ENCODE measurements around the gene TXNRD2. TPM values are rescaled to one million over a fixed set of nuclear protein-coding genes. Genes with fewer than 3 reads are reported as not detected.

TXNRD2 gene
- total RNA-seq, 1 experiment from 2014 or later = 29.5 TPM

DNA sequence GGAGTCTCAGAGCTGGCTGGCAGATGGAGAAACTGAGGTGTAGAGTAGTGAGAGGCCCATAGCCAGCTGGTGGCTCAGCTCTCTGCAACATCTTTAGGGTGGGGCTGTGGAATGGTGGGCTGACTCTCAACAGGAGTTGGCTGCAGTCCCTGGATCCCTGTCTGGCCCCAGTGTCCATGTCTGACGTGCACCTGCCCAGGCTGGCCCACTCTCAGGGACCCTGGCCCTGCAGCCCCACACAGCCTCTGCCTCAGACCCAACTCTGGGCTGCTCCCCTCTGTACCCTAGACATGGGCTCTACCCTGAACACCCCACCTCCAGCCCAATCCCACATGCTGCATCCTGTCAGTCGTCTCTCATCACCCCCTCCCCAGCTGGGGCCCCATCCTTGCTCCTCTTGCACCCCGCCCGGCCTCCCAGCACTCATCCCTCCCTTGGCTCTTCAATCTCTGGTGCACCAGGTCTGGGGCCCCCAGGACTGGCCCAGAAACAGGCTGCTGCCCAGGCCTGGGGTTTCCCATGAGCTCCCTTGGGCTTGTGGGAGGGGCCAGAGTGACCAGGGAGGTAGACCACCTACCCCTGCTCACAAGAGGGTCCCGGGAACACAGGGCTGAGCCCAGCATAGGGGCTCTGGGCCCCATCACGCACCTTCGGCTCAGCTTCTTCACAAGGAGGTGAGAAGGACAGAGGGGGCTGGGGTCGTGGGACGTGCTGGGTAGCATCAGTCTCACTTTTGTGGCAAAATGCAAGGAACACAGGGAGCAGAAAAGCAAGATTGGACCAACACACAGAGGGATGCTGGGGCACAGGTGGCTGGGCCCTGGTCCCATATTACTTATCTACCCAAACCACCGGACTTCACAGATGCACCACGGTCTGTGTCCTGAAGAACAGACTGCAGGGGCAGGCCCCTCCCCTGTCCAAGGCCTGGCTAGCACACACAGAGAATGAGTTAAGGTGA, 43.5 kb upstream of the TXNRD2 start:
- H3K4me3 ChIP-seq (ENCODE audit: low read depth in 2 of 2, low read length in 2 of 2) = no peak overlapping the region
- H3K4me1 ChIP-seq (ENCODE audit: control insufficient read depth, insufficient read depth, low read length) = peaks cover 12% of the 10 kb centered on the region; the same call in 1 of the 2 replicates
- intact Hi-C loops (cut with micrococcal nuclease; ENCODE audit: unreplicated experiment) = no loop called here
- no peaks in the 10 kb centered on the region for H3K27me3 ChIP-seq (ENCODE audit: control insufficient read depth, insufficient read depth, low read length)
- ATAC-seq (no peak), DNase-seq (ENCODE audit: low read depth, low spot score) (no peak)
- TSS peak; percentile 67 for BruUV-seq (replicated peaks)
- H3K27ac ChIP-seq (ENCODE audit: low read length) = no peak overlapping the region
- H3K36me3 ChIP-seq (ENCODE audit: control insufficient read depth, insufficient read depth, low read length) = no peaks in the 10 kb centered on the region
- no peaks in the 10 kb centered on the region for H3K9me3 ChIP-seq (ENCODE audit: control insufficient read depth, insufficient read depth, low read depth, low read length)
- CTCF ChIA-PET = interaction anchor here (1.5 kb wide), 1 partner anchor 29 kb away, joined by 3 read pairs; no protein-coding TSS in a partner anchor
- POLR2A ChIA-PET = no interaction called here
- TF ChIP-seq, protein P1, sequence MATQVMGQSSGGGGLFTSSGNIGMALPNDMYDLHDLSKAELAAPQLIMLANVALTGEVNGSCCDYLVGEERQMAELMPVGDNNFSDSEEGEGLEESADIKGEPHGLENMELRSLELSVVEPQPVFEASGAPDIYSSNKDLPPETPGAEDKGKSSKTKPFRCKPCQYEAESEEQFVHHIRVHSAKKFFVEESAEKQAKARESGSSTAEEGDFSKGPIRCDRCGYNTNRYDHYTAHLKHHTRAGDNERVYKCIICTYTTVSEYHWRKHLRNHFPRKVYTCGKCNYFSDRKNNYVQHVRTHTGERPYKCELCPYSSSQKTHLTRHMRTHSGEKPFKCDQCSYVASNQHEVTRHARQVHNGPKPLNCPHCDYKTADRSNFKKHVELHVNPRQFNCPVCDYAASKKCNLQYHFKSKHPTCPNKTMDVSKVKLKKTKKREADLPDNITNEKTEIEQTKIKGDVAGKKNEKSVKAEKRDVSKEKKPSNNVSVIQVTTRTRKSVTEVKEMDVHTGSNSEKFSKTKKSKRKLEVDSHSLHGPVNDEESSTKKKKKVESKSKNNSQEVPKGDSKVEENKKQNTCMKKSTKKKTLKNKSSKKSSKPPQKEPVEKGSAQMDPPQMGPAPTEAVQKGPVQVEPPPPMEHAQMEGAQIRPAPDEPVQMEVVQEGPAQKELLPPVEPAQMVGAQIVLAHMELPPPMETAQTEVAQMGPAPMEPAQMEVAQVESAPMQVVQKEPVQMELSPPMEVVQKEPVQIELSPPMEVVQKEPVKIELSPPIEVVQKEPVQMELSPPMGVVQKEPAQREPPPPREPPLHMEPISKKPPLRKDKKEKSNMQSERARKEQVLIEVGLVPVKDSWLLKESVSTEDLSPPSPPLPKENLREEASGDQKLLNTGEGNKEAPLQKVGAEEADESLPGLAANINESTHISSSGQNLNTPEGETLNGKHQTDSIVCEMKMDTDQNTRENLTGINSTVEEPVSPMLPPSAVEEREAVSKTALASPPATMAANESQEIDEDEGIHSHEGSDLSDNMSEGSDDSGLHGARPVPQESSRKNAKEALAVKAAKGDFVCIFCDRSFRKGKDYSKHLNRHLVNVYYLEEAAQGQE (IDR thresholded peaks at IDR 0.05; ENCODE audit: insufficient read depth in 1 of 2, low read depth in 2 of 2, low read length in 1 of 2) = no peak
- TF ChIP-seq, protein P2, sequence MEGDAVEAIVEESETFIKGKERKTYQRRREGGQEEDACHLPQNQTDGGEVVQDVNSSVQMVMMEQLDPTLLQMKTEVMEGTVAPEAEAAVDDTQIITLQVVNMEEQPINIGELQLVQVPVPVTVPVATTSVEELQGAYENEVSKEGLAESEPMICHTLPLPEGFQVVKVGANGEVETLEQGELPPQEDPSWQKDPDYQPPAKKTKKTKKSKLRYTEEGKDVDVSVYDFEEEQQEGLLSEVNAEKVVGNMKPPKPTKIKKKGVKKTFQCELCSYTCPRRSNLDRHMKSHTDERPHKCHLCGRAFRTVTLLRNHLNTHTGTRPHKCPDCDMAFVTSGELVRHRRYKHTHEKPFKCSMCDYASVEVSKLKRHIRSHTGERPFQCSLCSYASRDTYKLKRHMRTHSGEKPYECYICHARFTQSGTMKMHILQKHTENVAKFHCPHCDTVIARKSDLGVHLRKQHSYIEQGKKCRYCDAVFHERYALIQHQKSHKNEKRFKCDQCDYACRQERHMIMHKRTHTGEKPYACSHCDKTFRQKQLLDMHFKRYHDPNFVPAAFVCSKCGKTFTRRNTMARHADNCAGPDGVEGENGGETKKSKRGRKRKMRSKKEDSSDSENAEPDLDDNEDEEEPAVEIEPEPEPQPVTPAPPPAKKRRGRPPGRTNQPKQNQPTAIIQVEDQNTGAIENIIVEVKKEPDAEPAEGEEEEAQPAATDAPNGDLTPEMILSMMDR (IDR thresholded peaks at IDR 0.05) = no peak
- TF ChIP-seq TCF7L2 (IDR thresholded peaks at IDR 0.05; ENCODE audit: low read depth, low read length) = no peak
- TF ChIP-seq SIN3A (IDR thresholded peaks at IDR 0.05; ENCODE audit: borderline replicate concordance, insufficient read depth, low read depth, low read length) = no peak
- no peak for TF ChIP-seq POLR2AphosphoS5 (IDR thresholded peaks at IDR 0.05; ENCODE audit: low read depth, low read length)
- in situ Hi-C loops (cut with HindIII; ENCODE audit: low pct_unique_long_range_greater_than_20kb, low sequenced_read_pairs) = no loop called here

DNA sequence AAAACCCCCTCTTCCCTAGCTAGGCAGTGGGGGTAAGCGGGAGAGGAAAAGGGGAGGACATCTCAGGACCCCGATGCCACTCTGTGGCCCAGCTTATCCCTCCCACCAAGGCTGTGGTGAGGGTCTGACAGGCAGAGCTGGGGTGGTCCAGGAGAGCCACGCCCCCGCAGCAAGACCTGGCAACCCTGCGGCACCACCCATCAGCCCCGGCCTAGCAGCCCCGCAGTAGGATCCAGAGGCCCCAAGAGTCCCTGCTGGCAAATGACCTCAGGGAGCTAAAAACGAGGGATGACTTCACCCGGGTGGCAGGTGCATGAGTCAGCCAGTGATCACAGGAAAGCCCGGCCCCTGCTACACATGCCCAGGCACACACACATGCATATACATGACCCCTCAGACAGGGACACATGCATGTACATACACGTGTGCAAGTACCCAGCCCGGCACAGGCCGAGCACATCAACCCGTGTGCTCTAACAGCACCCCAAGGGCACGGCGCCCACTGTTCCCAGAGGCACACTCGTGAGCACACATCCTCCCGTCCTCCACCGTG, 42.7 kb upstream of the TXNRD2 start:
- no TSS peak for BruUV-seq (replicated peaks)
- TF ChIP-seq, protein P1 (IDR thresholded peaks at IDR 0.05; ENCODE audit: insufficient read depth in 1 of 2, low read depth in 2 of 2, low read length in 1 of 2) = no peak
- TF ChIP-seq SIN3A (IDR thresholded peaks at IDR 0.05; ENCODE audit: borderline replicate concordance, insufficient read depth, low read depth, low read length) (no peak), TCF7L2 (IDR thresholded peaks at IDR 0.05; ENCODE audit: low read depth, low read length) (no peak), POLR2AphosphoS5 (IDR thresholded peaks at IDR 0.05; ENCODE audit: low read depth, low read length) (no peak)
- TF ChIP-seq, protein P2 (IDR thresholded peaks at IDR 0.05) = no peak
- Histone ChIP-seq H3K27me3 (ENCODE audit: control insufficient read depth, insufficient read depth, low read length) (no peaks in the 10 kb centered on the region), H3K27ac (ENCODE audit: low read length) (no peak overlapping the region), H3K36me3 (ENCODE audit: control insufficient read depth, insufficient read depth, low read length) (no peaks in the 10 kb centered on the region), H3K4me3 (ENCODE audit: low read depth in 2 of 2, low read length in 2 of 2) (no peak overlapping the region), H3K4me1 (ENCODE audit: control insufficient read depth, insufficient read depth, low read length) (peaks cover 12% of the 10 kb centered on the region; the same call in 1 of the 2 replicates), H3K9me3 (ENCODE audit: control insufficient read depth, insufficient read depth, low read depth, low read length) (no peaks in the 10 kb centered on the region)
- in situ Hi-C loops (cut with HindIII; ENCODE audit: low pct_unique_long_range_greater_than_20kb, low sequenced_read_pairs) (no loop called here), intact Hi-C loops (cut with micrococcal nuclease; ENCODE audit: unreplicated experiment) (no loop called here)
- DNase-seq (ENCODE audit: low read depth, low spot score) (peak; percentile 64), ATAC-seq (peak; percentile 61)
- ChIA-PET POLR2A (no interaction called here), CTCF (interaction anchor here (1.5 kb wide), 1 partner anchor 30 kb away, joined by 3 read pairs; no protein-coding TSS in a partner anchor)

All from Panc1 (cell line).